ENCODE measurements around the gene UCK2. TPM values are rescaled to one million over a fixed set of nuclear protein-coding genes. Genes with fewer than 3 reads are reported as not detected.
"Not testable (repeated sequence)": the region's sequence is repeated elsewhere in the genome, so short reads cannot be mapped to it uniquely, and the experiment has no call there.

Gene UCK2
- total and polyA plus RNA-seq, 2 of the 8 experiments (the other 6 are each of a cell fraction or from before 2014, with no cell fraction given) = 103 to 109 TPM

- no peak for TF ChIP-seq PHF8 (conservative IDR thresholded peaks at IDR 0.05; ENCODE audit: low read depth, low read length)
Observed at GRCh38 chr1:165799387-165799786, 28.0 kb upstream of the UCK2 start (continued).

DNA sequence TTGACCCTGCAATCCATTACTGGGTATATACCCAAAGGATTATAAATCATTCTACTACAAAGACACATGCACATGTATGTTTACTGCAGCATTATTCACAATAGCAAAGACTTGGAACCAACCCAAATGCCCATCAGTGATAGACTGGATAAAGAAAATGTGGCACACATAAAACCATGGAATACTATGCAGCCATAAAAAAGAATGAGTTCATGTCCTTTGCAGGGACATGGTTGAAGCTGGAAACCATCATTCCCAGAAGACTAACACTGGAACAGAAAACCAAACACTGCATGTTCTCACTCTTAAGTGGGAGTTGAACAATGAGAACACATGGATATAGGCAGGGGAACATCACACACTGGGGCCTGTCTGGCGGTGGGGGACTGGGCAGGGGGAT is 22.9 kb upstream of the UCK2 start:
- H3K79me2 ChIP-seq (ENCODE audit: control insufficient read depth in 1 of 2, insufficient read depth in 2 of 2, low read length in 2 of 2); POLR2A ChIA-PET (ENCODE audit: partially characterized antibody); H2AK5ac ChIP-seq (ENCODE audit: low read depth, low read length); H2BK12ac ChIP-seq (ENCODE audit: low read depth, low read length); H2BK120ac ChIP-seq (replicated peaks; ENCODE audit: low read depth, low read length); H3K23me2 ChIP-seq (ENCODE audit: low read depth, low read length); H2BK5ac ChIP-seq (ENCODE audit: low read depth, low read length); H4K8ac ChIP-seq (ENCODE audit: extremely low read depth, insufficient read depth, low read length); H3K36me3 ChIP-seq (ENCODE audit: control insufficient read depth in 2 of 4, insufficient read depth in 4 of 4, low read length in 3 of 4); H3K4me3 ChIP-seq (ENCODE audit: extremely low read depth in 1 of 4, insufficient read depth in 2 of 4, low read depth in 3 of 4, low read length in 4 of 4); H3K56ac ChIP-seq (replicated peaks; ENCODE audit: insufficient read length, low read depth, low read length); H3K23ac ChIP-seq (ENCODE audit: insufficient read length); H3K9ac ChIP-seq (replicated peaks in 1 of 4; ENCODE audit: extremely low read depth in 1 of 4, low read depth in 3 of 4, low read length in 3 of 4); H4K5ac ChIP-seq (ENCODE audit: insufficient read length, low read depth, low read length); H4K20me1 ChIP-seq (replicated peaks in 1 of 2; ENCODE audit: control insufficient read depth in 1 of 2, insufficient read depth in 2 of 2, low read length in 2 of 2); H3K4me2 ChIP-seq (ENCODE audit: insufficient read depth in 1 of 2, low read depth in 2 of 2, low read length in 2 of 2); H2AFZ ChIP-seq (ENCODE audit: low read length); H3K27ac ChIP-seq (ENCODE audit: low read depth, low read length); H3K4me1 ChIP-seq (replicated peaks in 1 of 4; ENCODE audit: control insufficient read depth in 3 of 4, insufficient read depth in 4 of 4, low read length in 3 of 4); DNase-seq (ENCODE audit: low read depth in 1 of 2, low spot score in 2 of 2); H3K18ac ChIP-seq (ENCODE audit: extremely low read depth, low read length); CTCF ChIA-PET (ENCODE audit: partially characterized antibody); H4K91ac ChIP-seq (replicated peaks; ENCODE audit: insufficient read length, low read length); H3K4ac ChIP-seq (replicated peaks; ENCODE audit: insufficient read length, low read depth, low read length); FAIRE-seq; H3K9me3 ChIP-seq (ENCODE audit: insufficient read depth in 2 of 2, low read depth in 1 of 2, low read length in 1 of 2); H2BK20ac ChIP-seq (ENCODE audit: low read length); H3K79me1 ChIP-seq (ENCODE audit: low read depth, low read length); H3K14ac ChIP-seq (ENCODE audit: insufficient read length); H3K27me3 ChIP-seq (replicated peaks in 1 of 4; ENCODE audit: control insufficient read depth in 3 of 4, extremely low read depth in 1 of 4, insufficient read depth in 3 of 4, low read length in 3 of 4); H2BK15ac ChIP-seq (ENCODE audit: low read length): not testable (repeated sequence)
- WGBS, 2 experiments (ENCODE audit: extremely low coverage in 1 of 2, insufficient coverage in 1 of 2, insufficient read length in 1 of 2, insufficient replicate concordance in 2 of 2, low coverage in 1 of 2, low lambda C conversion rate in 2 of 2, missing lambda C conversion rate in 1 of 2) = 92% methylated on average over 1 of the region's 1 CpG; no CpG with 5 or more reads in 1 of the 2 experiments

Data from H1 (cell line).